SJSA1 (cell line): ENCODE data around the gene DAG1. TPM values are rescaled to one million over a fixed set of nuclear protein-coding genes. Genes with fewer than 3 reads are reported as not detected.
"Not testable (repeated sequence)": the region's sequence is repeated elsewhere in the genome, so short reads cannot be mapped to it uniquely, and the experiment has no call there.

ENCODE experiments used
- DNase-seq, 2 experiments: peaks; one replicate each; pipeline ENCODE4 v3.0.0-alpha.2; 2015 to 2020; ENCODE audit warnings: low spot score in 2 of 2, low read depth in 1 of 2
- H3K27ac ChIP-seq: fragments of 250-450 bp; sonication (Bioruptor Pico); 2 replicates; pipeline ENCODE4 v1.5.1; 2020; ENCODE audit warnings: mild to moderate bottlenecking, moderate library complexity
- H3K27me3 ChIP-seq: fragments of 250-450 bp; sonication (Bioruptor Pico); replicated peaks from 2 replicates; pipeline ENCODE4 v1.5.1; 2020; ENCODE audit warnings: mild to moderate bottlenecking, moderate library complexity
- H3K36me3 ChIP-seq: fragments of 250-450 bp; sonication (Bioruptor Pico); 2 replicates; pipeline ENCODE4 v1.5.1; 2020; ENCODE audit warnings: mild to moderate bottlenecking
- H3K4me1 ChIP-seq: fragments of 250-450 bp; sonication (Bioruptor Pico); replicated peaks from 2 replicates; pipeline ENCODE4 v1.6.1; 2021; ENCODE audit warnings: mild to moderate bottlenecking
- H3K4me3 ChIP-seq: fragments of 250-450 bp; sonication (Bioruptor Pico); 2 replicates; pipeline ENCODE4 v1.5.1; 2020; ENCODE audit warnings: mild to moderate bottlenecking
- H3K9me3 ChIP-seq: fragments of 250-450 bp; sonication (Bioruptor Pico); replicated peaks from 2 replicates; pipeline ENCODE4 v1.5.1; 2020; ENCODE audit warnings: mild to moderate bottlenecking
- total RNA-seq: library from RNA; depleted of rRNA; stranded (reverse); fragments of >200 nt; shearing (Covaris generic); gene quantifications from 2 replicates; pipeline ENCODE4 v1.2.3, GENCODE V29; 2014

The DAG1 gene
- total RNA-seq, 1 experiment from 2014 or later, result 69.5 TPM

- no peak overlapping the region for H3K4me3 ChIP-seq
- no peak overlapping the region for H3K27ac ChIP-seq
- no peaks in the 10 kb centered on the region for H3K36me3 ChIP-seq
- H3K9me3 ChIP-seq, result no peaks in the 10 kb centered on the region
- no peak for DNase-seq
- H3K27me3 ChIP-seq, result no peaks in the 10 kb centered on the region
- no peaks in the 10 kb centered on the region for H3K4me1 ChIP-seq
Measured at GRCh38 chr3:49492969-49493368, 22.9 kb downstream of the DAG1 start.

GRCh38 chr3:49493901-49494300, 23.8 kb downstream of the DAG1 start:
- DNase-seq, result no peak
- H3K4me3 ChIP-seq, result no peak overlapping the region
- no peak overlapping the region for H3K27ac ChIP-seq
- no peaks in the 10 kb centered on the region for H3K27me3 ChIP-seq
- H3K4me1 ChIP-seq, result no peaks in the 10 kb centered on the region
- H3K9me3 ChIP-seq, result no peaks in the 10 kb centered on the region
- no peaks in the 10 kb centered on the region for H3K36me3 ChIP-seq

DNA sequence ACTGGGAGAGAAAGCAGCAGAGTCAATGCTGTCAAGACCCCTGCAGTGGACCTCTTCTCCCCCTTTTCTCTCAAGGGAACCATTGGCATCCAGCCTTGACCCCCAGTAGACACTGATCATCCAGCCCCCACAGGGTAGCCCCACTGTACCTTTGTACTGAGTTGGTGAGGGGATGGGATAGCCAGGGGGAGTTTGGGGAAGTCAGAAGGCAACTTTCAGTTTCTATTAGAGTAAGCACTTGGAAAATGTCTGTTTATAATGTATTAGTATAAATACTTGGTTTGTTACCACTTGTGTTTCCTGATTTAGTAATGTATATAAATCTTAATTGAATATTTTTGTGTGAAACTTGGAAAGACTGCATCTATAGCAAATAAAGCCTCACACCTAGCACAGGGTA, 25.0 kb downstream of the DAG1 start:
- H3K4me1 ChIP-seq, result peaks cover under 1% of the 10 kb centered on the region
- no peak overlapping the region for H3K27ac ChIP-seq
- H3K27me3 ChIP-seq, result no peaks in the 10 kb centered on the region
- no peak overlapping the region for H3K4me3 ChIP-seq
- H3K36me3 ChIP-seq, result no peaks in the 10 kb centered on the region
- H3K9me3 ChIP-seq, result no peaks in the 10 kb centered on the region
- no peak for DNase-seq

DNA sequence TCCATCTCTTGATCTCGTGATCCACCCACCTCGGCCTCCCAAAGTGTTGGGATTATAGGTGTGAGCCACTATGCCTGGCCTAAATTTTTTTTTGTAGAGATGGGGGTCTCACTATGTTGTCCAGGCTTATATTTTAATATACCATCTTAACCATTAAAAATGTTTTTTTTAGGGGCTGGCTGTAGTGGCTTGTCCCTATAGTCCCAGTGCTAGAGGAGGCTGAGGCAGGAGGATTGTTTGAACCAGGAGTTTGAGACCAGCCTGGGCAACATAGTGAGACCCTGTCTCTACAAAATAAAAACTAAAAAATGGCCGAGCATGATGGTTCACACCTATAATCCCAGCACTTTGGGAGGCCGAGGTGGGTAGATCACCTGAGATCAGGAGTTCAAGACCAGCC, 26.8 kb downstream of the DAG1 start:
- not testable (repeated sequence) for H3K36me3 ChIP-seq, H3K27me3 ChIP-seq, H3K4me3 ChIP-seq, DNase-seq, H3K9me3 ChIP-seq, H3K27ac ChIP-seq
- peaks cover 15% of the 10 kb centered on the region for H3K4me1 ChIP-seq

- Histone ChIP-seq H3K27ac (no peak overlapping the region), H3K27me3 (no peaks in the 10 kb centered on the region), H3K4me3 (no peak overlapping the region), H3K9me3 (no peaks in the 10 kb centered on the region), H3K4me1 (peaks cover 15% of the 10 kb centered on the region), H3K36me3 (no peaks in the 10 kb centered on the region)
- DNase-seq, result no peak
Measured at GRCh38 chr3:49497606-49498005, 27.5 kb downstream of the DAG1 start.

DNA sequence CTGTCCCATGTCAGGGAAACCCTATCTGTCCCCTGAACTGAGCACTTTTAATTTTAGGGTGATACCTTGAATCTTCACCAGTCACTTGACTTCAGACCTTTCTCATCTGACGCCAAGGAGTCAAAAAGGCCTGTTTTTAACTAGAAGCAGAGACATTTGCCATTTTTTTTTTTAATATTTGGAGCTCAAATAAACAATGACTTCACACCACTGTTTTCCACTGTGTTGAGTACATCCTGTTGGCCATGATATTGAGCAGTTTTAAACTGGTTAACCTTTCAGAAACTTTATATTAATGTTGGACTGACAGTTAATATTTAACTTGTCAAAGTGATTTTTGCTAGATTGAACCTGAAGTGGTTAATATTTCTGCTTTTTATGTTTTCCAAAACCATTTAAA, 28.2 kb downstream of the DAG1 start:
- no peak overlapping the region for H3K4me3 ChIP-seq
- H3K9me3 ChIP-seq, result no peaks in the 10 kb centered on the region
- no peak for DNase-seq
- H3K4me1 ChIP-seq, result peaks cover 15% of the 10 kb centered on the region
- no peaks in the 10 kb centered on the region for H3K36me3 ChIP-seq
- H3K27ac ChIP-seq, result no peak overlapping the region
- no peaks in the 10 kb centered on the region for H3K27me3 ChIP-seq

GRCh38 chr3:49498648-49499047, 28.6 kb downstream of the DAG1 start:
- H3K4me1 ChIP-seq, result peaks cover 15% of the 10 kb centered on the region
- H3K27me3 ChIP-seq, result no peaks in the 10 kb centered on the region
- H3K4me3 ChIP-seq, result no peak overlapping the region
- no peaks in the 10 kb centered on the region for H3K36me3 ChIP-seq
- DNase-seq, result no peak
- H3K27ac ChIP-seq, result no peak overlapping the region
- H3K9me3 ChIP-seq, result no peaks in the 10 kb centered on the region

- H3K9me3 ChIP-seq, result no peaks in the 10 kb centered on the region
- peaks cover 15% of the 10 kb centered on the region for H3K4me1 ChIP-seq
- H3K4me3 ChIP-seq, result no peak overlapping the region
- no peaks in the 10 kb centered on the region for H3K36me3 ChIP-seq
- no peak for DNase-seq
- H3K27me3 ChIP-seq, result no peaks in the 10 kb centered on the region
- H3K27ac ChIP-seq, result peak overlapping the region; percentile 77
Measured at GRCh38 chr3:49500205-49500731, 30.2 kb downstream of the DAG1 start.

DNA sequence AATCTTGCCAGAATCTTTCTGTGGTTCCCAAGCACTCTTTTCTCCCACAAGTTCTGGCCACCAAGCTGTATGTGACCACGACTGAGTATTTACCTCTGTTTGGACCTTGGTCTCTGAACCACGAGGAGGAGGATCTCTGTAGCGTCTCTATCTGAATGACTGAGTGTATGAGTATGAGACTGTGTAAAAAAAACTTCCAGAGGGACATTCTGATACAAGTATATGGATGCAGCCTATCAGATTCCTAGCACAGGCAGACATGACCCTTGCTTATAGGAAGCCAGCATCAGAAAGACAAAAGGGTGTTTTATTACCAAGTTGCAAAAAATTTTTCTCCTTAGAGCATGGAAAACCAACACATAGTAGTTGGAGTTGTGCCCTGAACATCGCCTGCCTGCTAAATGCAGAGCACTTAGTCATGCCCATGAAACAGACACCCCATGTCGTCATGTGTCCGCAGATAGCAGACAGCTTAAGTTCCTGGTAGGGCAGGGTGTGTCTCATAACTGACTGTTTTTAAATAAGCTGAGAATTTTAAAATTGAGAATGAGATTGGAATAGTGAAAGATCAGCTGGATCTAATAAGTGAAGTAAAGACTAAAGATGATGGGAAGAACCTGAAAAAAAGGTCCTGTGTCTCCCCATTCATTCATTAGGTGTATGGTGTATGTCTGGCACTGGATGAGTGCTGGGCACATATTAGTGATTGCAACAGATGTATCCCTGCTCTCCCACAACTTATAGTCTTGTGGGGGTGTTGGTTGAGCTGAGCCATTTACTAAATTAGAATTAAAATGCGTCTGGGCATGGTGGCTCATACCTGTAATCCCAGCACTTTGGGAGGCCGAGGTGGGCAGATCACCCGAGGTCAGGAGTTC, 30.9 kb downstream of the DAG1 start:
- H3K36me3 ChIP-seq, result no peaks in the 10 kb centered on the region
- H3K4me1 ChIP-seq, result peaks cover 15% of the 10 kb centered on the region
- H3K27me3 ChIP-seq, result no peaks in the 10 kb centered on the region
- no peak overlapping the region for H3K4me3 ChIP-seq
- DNase-seq, result peak; percentile 72 to 77
- H3K27ac ChIP-seq, result peak overlapping the region; percentile 77
- H3K9me3 ChIP-seq, result no peaks in the 10 kb centered on the region

DNA sequence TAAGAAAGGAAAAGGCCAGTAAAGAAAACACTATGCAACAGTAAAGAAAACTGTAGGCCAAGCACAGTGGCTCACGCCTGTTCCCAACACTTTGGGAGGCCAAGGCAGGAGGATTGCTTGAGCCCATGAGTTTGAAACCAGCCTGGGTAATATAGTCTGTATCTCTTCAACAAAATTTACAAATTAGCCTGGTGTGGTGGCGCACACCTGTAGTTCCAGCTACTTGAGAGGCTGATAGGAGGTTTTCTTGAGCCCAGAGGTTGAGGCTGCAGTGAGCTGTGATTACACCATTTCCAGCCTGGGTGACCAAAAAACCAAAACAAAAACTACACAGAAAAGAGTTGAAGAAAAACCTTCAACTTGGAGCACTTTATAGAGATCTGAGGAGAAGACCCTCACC, 31.8 kb downstream of the DAG1 start:
- H3K4me3 ChIP-seq, result no peak overlapping the region
- no peaks in the 10 kb centered on the region for H3K36me3 ChIP-seq
- no peak overlapping the region; the same call in 1 of the 2 replicates for H3K27ac ChIP-seq
- no peaks in the 10 kb centered on the region for H3K9me3 ChIP-seq
- DNase-seq, result no peak
- peaks cover 15% of the 10 kb centered on the region for H3K4me1 ChIP-seq
- H3K27me3 ChIP-seq, result no peaks in the 10 kb centered on the region

DNA sequence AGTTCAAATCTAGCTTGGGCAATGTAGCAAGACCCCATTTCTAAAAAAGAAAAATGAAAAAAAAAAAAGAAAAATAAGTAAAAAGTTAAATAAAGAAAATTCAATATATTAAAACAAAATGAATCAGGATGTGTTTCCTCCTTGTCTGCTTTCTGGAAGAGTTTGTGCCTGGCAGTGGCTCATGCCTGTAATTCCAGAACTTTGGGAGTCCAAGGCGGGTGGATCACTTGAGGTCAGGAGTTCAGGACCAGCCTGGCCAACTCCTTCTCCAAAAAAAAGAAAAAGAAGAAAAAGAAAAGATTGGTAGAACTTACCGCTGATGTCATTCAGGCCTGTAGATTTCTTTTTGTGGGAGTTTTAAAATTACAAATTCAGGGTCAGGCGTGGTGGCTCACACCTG, 36.8 kb downstream of the DAG1 start:
- Histone ChIP-seq H3K9me3 (no peaks in the 10 kb centered on the region), H3K27me3 (no peaks in the 10 kb centered on the region), H3K27ac (no peak overlapping the region), H3K4me1 (no peaks in the 10 kb centered on the region), H3K36me3 (peaks cover 8% of the 10 kb centered on the region), H3K4me3 (no peak overlapping the region)
- DNase-seq, result no peak

GRCh38 chr3:49509028-49509561, 39.0 kb downstream of the DAG1 start:
- DNase-seq, result no peak
- Histone ChIP-seq H3K27me3 (no peaks in the 10 kb centered on the region), H3K4me1 (no peaks in the 10 kb centered on the region), H3K9me3 (no peaks in the 10 kb centered on the region), H3K4me3 (no peak overlapping the region), H3K27ac (no peak overlapping the region), H3K36me3 (peaks cover 15% of the 10 kb centered on the region)

DNA sequence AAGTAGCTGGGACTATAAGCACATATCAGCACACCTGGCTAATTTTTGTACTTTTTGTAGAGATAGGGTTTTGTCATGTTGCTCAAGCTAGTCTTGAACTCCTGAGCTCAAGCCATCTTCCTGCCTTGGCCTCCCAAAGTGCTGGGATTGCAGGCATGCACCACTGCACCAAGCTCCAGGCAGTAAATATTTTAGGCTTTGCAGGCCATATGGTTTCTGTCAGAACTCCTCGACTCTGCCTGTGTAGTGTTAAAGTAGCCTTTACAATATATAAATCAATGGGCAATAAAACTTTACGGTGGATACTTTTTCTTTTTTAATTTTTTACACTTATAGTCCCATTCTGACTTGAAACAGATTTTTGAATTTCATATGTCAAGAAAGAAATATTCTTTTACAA, 41.6 kb downstream of the DAG1 start:
- DNase-seq, result no peak
- Histone ChIP-seq H3K27me3 (no peaks in the 10 kb centered on the region), H3K9me3 (no peaks in the 10 kb centered on the region), H3K27ac (no peak overlapping the region), H3K4me3 (no peak overlapping the region), H3K4me1 (no peaks in the 10 kb centered on the region), H3K36me3 (peaks cover 18% of the 10 kb centered on the region)

DNA sequence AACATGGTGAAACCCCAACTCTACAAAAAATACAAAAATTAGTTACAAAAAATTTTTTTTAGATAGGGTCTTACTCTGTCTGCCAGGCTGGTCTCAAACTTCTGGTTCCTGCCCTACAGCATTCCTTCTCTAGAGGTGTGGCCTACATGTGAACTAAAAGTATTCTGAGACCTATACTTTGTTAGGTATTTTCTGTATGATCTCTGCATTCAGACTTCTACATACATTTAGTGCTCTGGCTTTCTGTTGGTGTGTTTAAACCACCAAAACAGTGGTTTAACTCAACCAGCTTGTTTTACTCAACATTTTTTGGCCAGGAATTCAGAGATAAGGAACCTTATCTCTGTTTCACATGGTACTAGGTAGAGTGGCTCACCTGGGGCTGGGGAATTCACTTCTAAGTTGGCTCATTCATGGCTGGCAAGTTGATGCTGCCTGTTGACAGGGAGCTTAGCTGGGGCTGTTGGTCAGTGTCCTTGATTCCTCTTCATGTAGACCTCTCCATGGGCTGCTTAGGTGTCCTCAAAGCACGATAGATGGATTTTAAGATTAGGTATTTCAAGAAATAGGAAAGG, 42.8 kb downstream of the DAG1 start:
- peaks cover 18% of the 10 kb centered on the region for H3K36me3 ChIP-seq
- DNase-seq, result no peak
- H3K27ac ChIP-seq, result no peak overlapping the region
- no peaks in the 10 kb centered on the region for H3K9me3 ChIP-seq
- H3K4me1 ChIP-seq, result no peaks in the 10 kb centered on the region
- H3K27me3 ChIP-seq, result no peaks in the 10 kb centered on the region
- H3K4me3 ChIP-seq, result no peak overlapping the region
